ENCODE measurements around the gene FARSB.
A peak's percentile ranks its signal among the peaks of the same experiment; 100 is the strongest.

FARSB gene

DNA sequence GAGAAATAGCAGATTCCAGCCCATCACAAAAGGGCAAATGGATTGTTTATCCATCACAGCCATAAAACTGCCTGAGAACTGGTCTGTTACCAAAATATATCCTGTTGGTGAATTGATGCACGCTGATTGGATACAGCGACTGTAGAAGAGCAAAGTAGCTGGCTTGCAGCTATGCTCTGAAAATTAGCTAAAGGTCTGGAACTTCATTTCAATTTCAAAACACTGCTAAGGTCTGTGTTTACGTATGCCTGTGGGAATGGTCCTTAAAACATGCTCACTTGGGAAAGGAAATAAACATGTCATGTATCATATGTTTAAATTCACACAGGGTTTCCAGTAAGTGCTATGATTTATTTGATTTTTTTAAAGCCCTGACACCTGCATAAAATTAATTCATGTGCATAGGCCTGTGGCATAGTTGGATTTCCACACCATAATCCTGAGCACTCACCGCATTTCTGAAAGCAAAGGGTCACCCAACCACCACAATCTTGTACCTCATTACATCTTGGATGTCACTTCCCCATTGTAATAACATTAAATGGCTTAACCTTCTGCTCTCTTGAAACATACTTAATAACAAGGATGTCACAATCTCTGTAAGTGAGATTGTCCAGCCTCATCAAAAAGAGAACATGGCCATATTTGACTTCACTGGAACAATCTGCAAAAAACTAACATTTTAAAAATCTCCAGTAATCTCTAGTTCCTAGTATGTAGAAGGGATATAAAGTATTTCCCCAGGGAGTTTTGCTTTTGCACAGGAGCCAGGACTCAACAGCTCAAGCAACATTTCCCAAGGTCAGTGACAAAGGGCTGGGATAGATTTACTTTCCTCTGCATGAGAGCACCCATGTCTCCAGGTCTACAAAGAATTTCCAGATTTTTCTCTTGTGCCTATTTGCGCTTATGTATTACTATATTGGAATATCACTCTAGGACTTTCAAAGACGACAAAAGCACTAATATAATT, 109.8 kb downstream of the FARSB start:
- DNase-seq: peak in 1 of 2 experiments; percentile 15

GRCh38 chr2:222544661-222545060, 111.2 kb downstream of the FARSB start:
- DNase-seq: no peak

DNA sequence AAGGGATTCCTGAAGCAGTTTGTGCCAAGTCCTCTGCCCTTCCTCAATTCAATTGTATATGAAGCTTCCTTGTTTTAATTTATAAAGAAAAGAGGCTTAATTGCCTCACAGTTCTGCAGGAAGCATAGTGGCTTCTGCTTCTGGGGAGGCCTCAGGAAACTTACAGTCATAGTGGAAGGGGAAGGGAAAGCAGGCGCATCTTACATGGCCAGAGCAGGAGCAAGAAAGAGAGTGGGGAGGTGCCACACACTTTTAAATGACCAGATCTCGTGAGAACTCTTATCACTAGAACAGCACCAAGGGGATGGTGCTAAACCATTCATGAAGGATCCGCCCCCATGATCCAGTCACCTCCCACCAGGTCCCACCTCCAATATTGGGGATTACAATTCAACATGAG, 117.4 kb downstream of the FARSB start:
- DNase-seq: no peak

- DNase-seq: peak in 1 of 2 experiments; percentile 6
Observed at GRCh38 chr2:222535477-222535876, 120.4 kb downstream of the FARSB start.

DNA sequence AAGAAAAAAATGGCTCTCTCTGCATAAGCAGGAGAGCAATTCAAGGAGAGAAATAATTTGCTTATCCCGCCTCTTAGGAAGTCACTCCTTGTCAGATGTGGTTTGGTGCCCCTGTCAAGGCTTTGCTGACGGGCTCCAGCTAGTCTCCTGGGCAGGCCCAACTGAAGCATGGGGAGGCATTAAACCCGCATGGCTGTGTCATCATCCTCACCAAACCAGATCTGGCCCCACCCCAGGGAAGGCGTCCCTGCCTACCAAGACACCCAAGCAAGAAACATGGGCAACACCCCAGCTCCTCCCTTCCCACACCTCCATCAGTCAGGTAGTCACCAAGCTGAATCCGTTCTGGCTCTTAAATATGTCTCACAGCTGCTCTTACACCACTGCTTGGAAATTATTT, 123.6 kb downstream of the FARSB start:
- DNase-seq: no peak

DNA sequence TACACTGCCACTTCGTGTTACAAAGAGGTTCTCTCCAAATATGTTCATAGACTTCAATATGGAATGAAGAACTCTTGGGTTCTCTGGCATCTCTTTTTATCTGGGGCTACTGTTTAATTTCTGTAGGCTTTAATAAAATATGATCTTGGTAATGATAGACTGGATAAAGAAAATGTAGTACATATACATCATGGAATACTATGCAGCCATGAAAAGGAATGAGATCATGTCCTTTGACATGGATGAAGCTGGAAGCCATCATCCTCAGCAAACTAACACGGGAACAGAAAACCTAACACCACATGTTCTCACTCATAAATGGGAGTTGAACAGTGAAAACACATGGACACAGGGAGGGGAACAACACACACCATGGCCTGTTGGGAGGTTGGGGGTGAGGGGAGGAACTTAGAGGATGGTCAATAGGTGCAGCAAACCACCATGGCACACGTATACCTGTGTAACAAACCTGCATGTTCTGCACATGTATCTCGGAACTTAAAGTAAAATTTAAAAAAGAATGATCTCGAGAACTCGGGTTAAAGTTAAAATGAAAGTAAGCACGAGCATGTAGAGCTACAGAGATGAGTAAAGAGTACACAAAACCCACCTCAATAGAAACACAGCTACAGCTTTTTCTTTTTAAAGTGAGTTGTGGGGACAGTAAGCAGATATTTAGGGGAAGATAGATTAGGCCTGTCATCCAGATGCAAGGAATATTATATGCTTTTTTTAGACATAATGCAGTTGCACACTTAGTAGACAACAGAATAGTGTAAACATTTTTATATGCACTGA, 129.2 kb downstream of the FARSB start:
- no peak for DNase-seq

DNA sequence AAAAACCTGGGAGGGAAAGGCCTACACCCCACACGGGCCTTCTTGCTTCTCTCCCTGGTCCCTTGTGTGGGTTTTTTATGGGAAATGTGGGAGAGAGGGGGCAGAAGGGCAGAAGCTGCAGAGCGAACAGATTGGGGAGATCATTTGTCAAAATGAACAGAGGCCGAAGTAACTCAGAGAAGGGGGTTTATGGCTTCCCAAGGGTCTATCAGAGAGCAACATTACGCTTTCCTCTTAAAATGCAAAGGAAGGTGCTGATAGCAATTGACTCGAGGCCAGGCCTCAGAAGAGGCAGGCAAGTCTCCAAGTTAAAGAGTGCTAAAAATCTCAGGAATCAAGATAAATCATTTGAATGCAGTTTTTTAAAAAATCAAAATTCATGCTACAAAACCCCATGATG, 130.1 kb downstream of the FARSB start:
- DNase-seq: no peak

GRCh38 chr2:222523783-222524544, 131.9 kb downstream of the FARSB start:
- no peak for DNase-seq

- no peak for DNase-seq
Observed at GRCh38 chr2:222522082-222522481, 133.8 kb downstream of the FARSB start.

- no peak for DNase-seq
Observed at GRCh38 chr2:222521099-222521498, 134.8 kb downstream of the FARSB start.

All from NCI-H2081 (cell line).